AG09309 (cell line): ENCODE measurements around the gene NPHS1.
"Not testable (repeated sequence)": the region's sequence is repeated elsewhere in the genome, so short reads cannot be mapped to it uniquely, and the experiment has no call there.

Experiments used
- DNase-seq: peaks from one replicate; pipeline ENCODE4 v3.0.0-alpha.2; 2010; ENCODE audit warnings: low read depth
- H3K4me3 ChIP-seq: 2 replicates; pipeline ENCODE4 v1.5.1; 2011; ENCODE audit warnings: mild to moderate bottlenecking, low read depth, low read length, moderate library complexity; ENCODE audit not compliant: control insufficient read depth
- CTCF ChIP-seq: IDR thresholded peaks from 2 replicates; pipeline ENCODE4 v1.5.1; 2011; ENCODE audit warnings: mild to moderate bottlenecking, low read depth, low read length, inconsistent platforms; ENCODE audit not compliant: insufficient read depth, control insufficient read depth; ENCODE audit errors: missing control alignments

The NPHS1 gene

GRCh38 chr19:35843676-35844481 is 8.4 kb downstream of the NPHS1 start:
- no peak for DNase-seq
- TF ChIP-seq CTCF, result no peak
- H3K4me3 ChIP-seq, result no peak overlapping the region

- no peak overlapping the region for H3K4me3 ChIP-seq
- no peak for TF ChIP-seq CTCF
- DNase-seq, result no peak
Observed at GRCh38 chr19:35842666-35843272, 9.5 kb downstream of the NPHS1 start.

- TF ChIP-seq CTCF, result no peak
- H3K4me3 ChIP-seq, result no peak overlapping the region
- DNase-seq, result no peak
Observed at GRCh38 chr19:35841961-35842595, 10.2 kb downstream of the NPHS1 start.

GRCh38 chr19:35836096-35836495 is 16.2 kb downstream of the NPHS1 start:
- not testable (repeated sequence) for DNase-seq, H3K4me3 ChIP-seq

- no peak overlapping the region for H3K4me3 ChIP-seq
- TF ChIP-seq CTCF, result no peak
- DNase-seq, result no peak
Observed at GRCh38 chr19:35833972-35834371, 18.3 kb downstream of the NPHS1 start.

- DNase-seq, result no peak
- TF ChIP-seq CTCF, result no peak
- no peak overlapping the region for H3K4me3 ChIP-seq
Observed at GRCh38 chr19:35832054-35832453, 20.2 kb downstream of the NPHS1 start.

GRCh38 chr19:35830986-35831385 is 21.3 kb downstream of the NPHS1 start:
- no peak overlapping the region for H3K4me3 ChIP-seq
- no peak for TF ChIP-seq CTCF
- no peak for DNase-seq
